Adipocyte (in vitro differentiated cells): ENCODE results near the gene ABHD16A.

Source experiments
- DNase-seq: peaks from one replicate; pipeline ENCODE4 v3.0.0-alpha.2; 2015; ENCODE audit warnings: low read depth
- H3K27me3 ChIP-seq: replicated peaks from 2 replicates; pipeline ENCODE4 v1.7.0; 2013; ENCODE audit warnings: mild to moderate bottlenecking, low read length, moderate library complexity; ENCODE audit not compliant: control insufficient read depth, insufficient read depth
- H3K36me3 ChIP-seq: 2 replicates; pipeline ENCODE4 v1.7.0; 2013; ENCODE audit warnings: low read length, mild to moderate bottlenecking, moderate library complexity; ENCODE audit not compliant: control insufficient read depth, insufficient read depth, severe bottlenecking
- H3K4me1 ChIP-seq: 2 replicates; pipeline ENCODE4 v1.7.0; 2013; ENCODE audit warnings: mild to moderate bottlenecking, low read length, moderate library complexity; ENCODE audit not compliant: control insufficient read depth, insufficient read depth
- H3K4me3 ChIP-seq: 2 replicates; pipeline ENCODE4 v1.7.0; 2013; ENCODE audit warnings: mild to moderate bottlenecking, low read length, moderate library complexity
- H3K9ac ChIP-seq: 2 replicates; pipeline ENCODE4 v1.7.0; 2013; ENCODE audit warnings: mild to moderate bottlenecking, low read length, moderate library complexity
- H3K9me3 ChIP-seq: 2 replicates; pipeline ENCODE4 v1.7.0; 2013; ENCODE audit warnings: mild to moderate bottlenecking, low read length, moderate library complexity; ENCODE audit not compliant: control insufficient read depth

ABHD16A gene

GRCh38 chr6:31737991-31738979, 35.2 kb upstream of the ABHD16A start:
- Histone ChIP-seq H3K27me3 (no peaks in the 10 kb centered on the region), H3K4me1 (peaks cover 55% of the 10 kb centered on the region), H3K9me3 (no peaks in the 10 kb centered on the region), H3K9ac (peak overlapping the region; percentile 52), H3K36me3 (peaks cover 10% of the 10 kb centered on the region), H3K4me3 (peak overlapping the region; percentile 38)
- DNase-seq, result peak; percentile 71

GRCh38 chr6:31737315-31737990, 34.3 kb upstream of the ABHD16A start:
- Histone ChIP-seq H3K27me3 (no peaks in the 10 kb centered on the region), H3K36me3 (peaks cover 15% of the 10 kb centered on the region), H3K9me3 (no peaks in the 10 kb centered on the region), H3K4me3 (peak overlapping the region; percentile 38), H3K4me1 (peaks cover 55% of the 10 kb centered on the region), H3K9ac (peak overlapping the region; percentile 52)
- no peak for DNase-seq

- H3K4me1 ChIP-seq, result peaks cover 49% of the 10 kb centered on the region
- DNase-seq, result no peak
- H3K4me3 ChIP-seq, result peak overlapping the region; percentile 89
Measured at GRCh38 chr6:31736768-31737314, 33.7 kb upstream of the ABHD16A start.

GRCh38 chr6:31736021-31736767, 33.1 kb upstream of the ABHD16A start, which contains the start of gene CLIC1:
Gene CLIC1, minus strand, starts transcription at chr6:31736530. Its CDS starts 230 bp downstream, at chr6:31736300.
- peak; percentile 95 for DNase-seq
- Histone ChIP-seq H3K27me3 (no peaks in the 10 kb centered on the region), H3K9ac (peak within 1 kb of the TSS; percentile 91), H3K36me3 (peaks cover 28% of the 10 kb centered on the region), H3K4me3 (peak within 1 kb of the TSS; percentile 89), H3K4me1 (peaks cover 45% of the 10 kb centered on the region), H3K9me3 (no peaks in the 10 kb centered on the region)

More at GRCh38 chr6:31736768-31737314, 33.7 kb upstream of the ABHD16A start:
- H3K36me3 ChIP-seq, result peaks cover 22% of the 10 kb centered on the region
- H3K27me3 ChIP-seq, result no peaks in the 10 kb centered on the region
- peak overlapping the region; percentile 91 for H3K9ac ChIP-seq
- no peaks in the 10 kb centered on the region for H3K9me3 ChIP-seq

- H3K27me3 ChIP-seq, result no peaks in the 10 kb centered on the region
- peak overlapping the region; percentile 89 for H3K4me3 ChIP-seq
- peaks cover 50% of the 10 kb centered on the region for H3K4me1 ChIP-seq
- DNase-seq, result peak; percentile 67
- peak overlapping the region; percentile 91 for H3K9ac ChIP-seq
- no peaks in the 10 kb centered on the region for H3K9me3 ChIP-seq
- peaks cover 35% of the 10 kb centered on the region for H3K36me3 ChIP-seq
Measured at GRCh38 chr6:31734821-31735406, 31.8 kb upstream of the ABHD16A start.

- H3K9me3 ChIP-seq, result no peaks in the 10 kb centered on the region
- H3K36me3 ChIP-seq, result peaks cover 35% of the 10 kb centered on the region
- DNase-seq, result no peak
- peak overlapping the region; percentile 91 for H3K9ac ChIP-seq
- no peaks in the 10 kb centered on the region for H3K27me3 ChIP-seq
- H3K4me1 ChIP-seq, result peaks cover 49% of the 10 kb centered on the region
- H3K4me3 ChIP-seq, result peak overlapping the region; percentile 89
Measured at GRCh38 chr6:31734247-31734820, 31.2 kb upstream of the ABHD16A start.

- DNase-seq, result no peak
- no peaks in the 10 kb centered on the region for H3K27me3 ChIP-seq
- H3K9ac ChIP-seq, result peak overlapping the region; percentile 91
- H3K36me3 ChIP-seq, result peaks cover 35% of the 10 kb centered on the region
- H3K9me3 ChIP-seq, result no peaks in the 10 kb centered on the region
- H3K4me3 ChIP-seq, result peak overlapping the region; percentile 89
- H3K4me1 ChIP-seq, result peaks cover 48% of the 10 kb centered on the region
Measured at GRCh38 chr6:31733734-31734133, 30.6 kb upstream of the ABHD16A start.

- H3K9me3 ChIP-seq, result no peaks in the 10 kb centered on the region
- H3K9ac ChIP-seq, result no peak overlapping the region
- peaks cover 39% of the 10 kb centered on the region for H3K36me3 ChIP-seq
- DNase-seq, result no peak
- no peaks in the 10 kb centered on the region for H3K27me3 ChIP-seq
- no peak overlapping the region for H3K4me3 ChIP-seq
- H3K4me1 ChIP-seq, result peaks cover 46% of the 10 kb centered on the region
Measured at GRCh38 chr6:31732029-31732428, 28.9 kb upstream of the ABHD16A start.

GRCh38 chr6:31730631-31731086, 27.5 kb upstream of the ABHD16A start:
- DNase-seq, result no peak
- peaks cover 41% of the 10 kb centered on the region for H3K4me1 ChIP-seq
- H3K27me3 ChIP-seq, result no peaks in the 10 kb centered on the region
- peak overlapping the region; percentile 94 for H3K4me3 ChIP-seq
- peak overlapping the region; percentile 93 for H3K9ac ChIP-seq
- H3K36me3 ChIP-seq, result peaks cover 50% of the 10 kb centered on the region
- H3K9me3 ChIP-seq, result no peaks in the 10 kb centered on the region

GRCh38 chr6:31729979-31730630, 27.0 kb upstream of the ABHD16A start:
- Histone ChIP-seq H3K4me3 (peak overlapping the region; percentile 94), H3K36me3 (peaks cover 50% of the 10 kb centered on the region), H3K4me1 (peaks cover 37% of the 10 kb centered on the region), H3K9me3 (no peaks in the 10 kb centered on the region), H3K27me3 (no peaks in the 10 kb centered on the region), H3K9ac (peak overlapping the region; percentile 93)
- peak; percentile 96 for DNase-seq
